Adipocyte (in vitro differentiated cells): Measurements from ENCODE around the gene AR.
"Not testable (repeated sequence)": the region's sequence is repeated elsewhere in the genome, so short reads cannot be mapped to it uniquely, and the experiment has no call there.

Experiments used
- DNase-seq: peaks from one replicate; pipeline ENCODE4 v3.0.0-alpha.2; 2015; ENCODE audit warnings: low read depth
- H3K27me3 ChIP-seq: replicated peaks from 2 replicates; pipeline ENCODE4 v1.7.0; 2013; ENCODE audit warnings: mild to moderate bottlenecking, low read length, moderate library complexity; ENCODE audit not compliant: control insufficient read depth, insufficient read depth
- H3K36me3 ChIP-seq: 2 replicates; pipeline ENCODE4 v1.7.0; 2013; ENCODE audit warnings: low read length, mild to moderate bottlenecking, moderate library complexity; ENCODE audit not compliant: control insufficient read depth, insufficient read depth, severe bottlenecking
- H3K4me1 ChIP-seq: 2 replicates; pipeline ENCODE4 v1.7.0; 2013; ENCODE audit warnings: mild to moderate bottlenecking, low read length, moderate library complexity; ENCODE audit not compliant: control insufficient read depth, insufficient read depth
- H3K4me3 ChIP-seq: 2 replicates; pipeline ENCODE4 v1.7.0; 2013; ENCODE audit warnings: mild to moderate bottlenecking, low read length, moderate library complexity
- H3K9ac ChIP-seq: 2 replicates; pipeline ENCODE4 v1.7.0; 2013; ENCODE audit warnings: mild to moderate bottlenecking, low read length, moderate library complexity
- H3K9me3 ChIP-seq: 2 replicates; pipeline ENCODE4 v1.7.0; 2013; ENCODE audit warnings: mild to moderate bottlenecking, low read length, moderate library complexity; ENCODE audit not compliant: control insufficient read depth

AR gene

DNA sequence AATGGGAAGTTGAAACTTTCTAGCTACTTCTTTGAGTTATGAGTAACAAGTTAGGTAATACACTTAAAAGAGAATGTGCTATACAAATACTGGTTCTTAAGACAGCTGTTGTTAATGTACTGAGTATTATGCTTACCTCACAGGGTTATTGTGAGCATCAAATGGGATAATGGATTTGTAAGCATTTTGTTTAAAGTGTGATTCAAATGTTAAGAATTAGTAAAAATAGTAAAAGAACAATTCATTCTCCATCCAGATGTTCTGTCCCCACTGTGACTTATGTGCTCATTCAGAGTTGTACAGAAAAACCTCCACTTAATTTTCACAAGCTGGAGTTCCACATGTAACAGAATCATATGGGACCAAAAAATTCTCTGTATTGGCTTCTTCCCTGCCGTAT lies 63.6 kb downstream of the AR start:
- no peak overlapping the region for H3K4me3 ChIP-seq
- H3K9me3 ChIP-seq, result no peaks in the 10 kb centered on the region
- no peak overlapping the region for H3K9ac ChIP-seq
- peaks cover 8% of the 10 kb centered on the region for H3K27me3 ChIP-seq
- no peaks in the 10 kb centered on the region for H3K36me3 ChIP-seq
- peak; percentile 56 for DNase-seq
- H3K4me1 ChIP-seq, result peaks cover 37% of the 10 kb centered on the region

DNA sequence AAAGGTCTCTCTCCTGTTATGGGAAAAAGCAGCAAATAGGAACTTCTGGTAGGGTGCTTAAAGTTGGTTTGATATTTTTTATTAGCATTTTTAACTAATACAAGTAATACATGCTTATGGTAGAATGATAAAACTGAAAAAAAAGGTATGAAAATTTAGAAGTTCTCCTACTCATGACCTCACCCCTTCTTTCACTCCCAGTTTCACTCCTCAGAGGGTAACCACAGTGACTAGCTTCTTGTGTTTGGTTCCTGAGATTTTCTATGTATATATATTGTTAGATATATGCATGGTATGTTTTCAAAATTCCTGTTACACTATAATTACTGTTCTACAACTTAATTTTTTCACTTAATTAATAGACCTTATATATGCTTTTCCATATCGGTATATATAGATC lies 66.5 kb downstream of the AR start:
- H3K36me3 ChIP-seq, result no peaks in the 10 kb centered on the region
- no peak overlapping the region for H3K9ac ChIP-seq
- no peak for DNase-seq
- H3K4me3 ChIP-seq, result no peak overlapping the region
- H3K4me1 ChIP-seq, result peaks cover 35% of the 10 kb centered on the region
- peaks cover 10% of the 10 kb centered on the region for H3K27me3 ChIP-seq
- H3K9me3 ChIP-seq, result peaks cover 4% of the 10 kb centered on the region

DNA sequence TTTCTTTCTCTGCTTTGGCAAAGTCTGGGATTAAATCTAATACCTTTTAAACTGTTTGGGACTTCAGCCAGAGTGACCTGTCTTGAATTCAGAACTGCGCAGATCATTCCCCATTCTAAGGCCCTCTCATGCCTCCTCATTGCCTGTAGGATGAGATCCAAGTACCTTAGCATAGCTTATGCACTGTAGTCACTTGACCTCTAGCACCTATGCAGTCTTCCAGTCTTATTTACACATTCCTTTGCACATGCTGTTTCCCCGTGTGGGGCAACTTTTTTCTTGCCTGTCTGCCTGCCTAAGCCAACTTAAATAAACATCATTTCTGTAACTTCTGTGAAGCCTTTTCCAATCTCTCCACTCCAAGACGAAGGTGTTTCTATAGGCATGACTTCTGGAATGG lies 68.4 kb downstream of the AR start:
- peaks cover 28% of the 10 kb centered on the region for H3K4me1 ChIP-seq
- H3K9ac ChIP-seq, result no peak overlapping the region
- DNase-seq, result peak; percentile 25
- peaks cover 15% of the 10 kb centered on the region for H3K9me3 ChIP-seq
- no peaks in the 10 kb centered on the region for H3K36me3 ChIP-seq
- peaks cover 10% of the 10 kb centered on the region for H3K27me3 ChIP-seq
- no peak overlapping the region for H3K4me3 ChIP-seq

DNA sequence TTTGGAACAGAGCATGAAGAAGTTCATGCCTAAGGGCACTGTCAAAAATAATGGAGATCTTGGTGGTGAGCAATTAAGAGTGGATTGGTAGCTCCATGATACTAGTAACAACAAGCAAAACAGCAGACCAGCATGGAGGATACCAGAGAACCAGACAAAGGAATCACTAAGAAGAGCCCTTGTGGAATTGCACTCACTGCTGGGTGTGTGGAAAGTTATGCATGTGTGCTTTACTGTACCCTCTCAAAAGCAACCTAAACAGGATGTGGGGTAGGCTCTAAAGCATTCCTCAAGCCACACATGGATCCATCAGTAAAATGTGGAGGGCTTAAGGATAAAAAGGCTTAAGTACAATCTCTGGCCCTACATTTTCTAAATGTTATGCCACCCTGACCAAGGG lies 69.5 kb downstream of the AR start:
- no peak for DNase-seq
- Histone ChIP-seq H3K27me3 (peaks cover 10% of the 10 kb centered on the region), H3K4me1 (peaks cover 19% of the 10 kb centered on the region), H3K36me3 (no peaks in the 10 kb centered on the region), H3K9ac (no peak overlapping the region), H3K4me3 (no peak overlapping the region), H3K9me3 (peaks cover 15% of the 10 kb centered on the region)

DNA sequence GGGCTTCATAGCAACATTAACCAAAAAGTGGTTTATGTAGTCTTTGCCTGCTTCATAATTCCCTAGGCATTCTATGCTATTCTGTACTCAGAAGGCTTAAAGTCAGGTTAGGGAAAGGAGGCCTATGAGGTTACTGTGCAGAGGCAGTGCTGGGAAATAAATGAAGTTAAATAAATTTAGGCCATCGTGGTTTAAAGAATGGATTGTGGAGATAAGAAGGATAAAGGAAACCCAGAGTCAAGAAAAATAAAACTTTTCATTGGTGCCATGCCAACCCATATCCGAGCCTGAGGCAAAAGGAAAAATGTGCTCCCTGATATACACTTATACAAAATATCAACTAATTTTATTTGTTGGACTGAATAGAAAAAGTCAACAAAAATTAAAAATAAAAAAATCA lies 70.2 kb downstream of the AR start:
- Histone ChIP-seq H3K4me1 (peaks cover 19% of the 10 kb centered on the region), H3K9me3 (peaks cover 15% of the 10 kb centered on the region), H3K27me3 (peaks cover 10% of the 10 kb centered on the region), H3K36me3 (no peaks in the 10 kb centered on the region), H3K4me3 (no peak overlapping the region), H3K9ac (no peak overlapping the region)
- DNase-seq, result no peak

DNA sequence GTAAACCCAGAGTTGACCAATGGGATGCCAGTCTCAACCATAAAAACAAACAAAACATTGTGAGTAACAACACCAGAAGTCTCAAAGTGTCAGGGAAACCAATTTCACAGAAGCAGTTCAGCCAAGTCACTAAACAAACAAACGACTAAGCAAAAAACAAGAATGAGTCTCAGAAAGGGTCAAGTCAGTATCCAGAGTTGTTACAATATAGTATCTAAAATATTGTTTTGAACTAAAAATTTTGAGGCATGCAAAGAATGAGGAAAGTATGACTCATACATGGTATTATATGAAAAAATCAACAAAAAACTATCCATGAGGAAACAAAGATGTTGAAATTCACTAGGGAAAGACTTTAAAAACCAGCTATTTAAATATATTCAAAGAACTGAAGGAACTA lies 70.6 kb downstream of the AR start:
- H3K4me1 ChIP-seq, result peaks cover 19% of the 10 kb centered on the region

DNA sequence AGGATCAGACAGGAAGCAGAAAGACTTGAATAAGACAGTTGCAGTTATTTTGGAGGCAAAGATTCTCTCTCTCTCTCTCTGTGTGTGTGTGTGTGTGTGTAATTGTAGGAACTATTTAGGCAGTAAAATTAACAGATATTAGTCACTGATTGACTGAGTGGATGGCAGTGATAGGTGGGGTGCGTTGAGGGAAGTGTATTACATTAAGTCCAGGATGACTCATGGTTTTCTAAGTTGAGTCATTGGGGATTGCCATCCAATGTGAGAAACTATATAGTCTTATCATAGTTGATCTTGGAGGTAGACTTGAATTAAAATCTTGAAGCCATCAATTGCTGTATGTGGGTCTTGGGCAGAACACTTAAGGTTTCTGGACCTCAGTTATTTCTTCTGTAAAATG lies 75.4 kb downstream of the AR start:
- peaks cover 2% of the 10 kb centered on the region for H3K4me1 ChIP-seq
- no peaks in the 10 kb centered on the region for H3K27me3 ChIP-seq
- no peaks in the 10 kb centered on the region for H3K36me3 ChIP-seq
- H3K9ac ChIP-seq, result no peak overlapping the region
- DNase-seq, result peak; percentile 12
- no peak overlapping the region for H3K4me3 ChIP-seq
- H3K9me3 ChIP-seq, result peaks cover 22% of the 10 kb centered on the region

More for the DNA sequence above, 70.6 kb downstream of the AR start:
- peaks cover 10% of the 10 kb centered on the region for H3K27me3 ChIP-seq
- no peak overlapping the region for H3K4me3 ChIP-seq
- H3K9ac ChIP-seq, result no peak overlapping the region
- DNase-seq, result peak; percentile 57
- no peaks in the 10 kb centered on the region for H3K36me3 ChIP-seq
- peaks cover 15% of the 10 kb centered on the region for H3K9me3 ChIP-seq

DNA sequence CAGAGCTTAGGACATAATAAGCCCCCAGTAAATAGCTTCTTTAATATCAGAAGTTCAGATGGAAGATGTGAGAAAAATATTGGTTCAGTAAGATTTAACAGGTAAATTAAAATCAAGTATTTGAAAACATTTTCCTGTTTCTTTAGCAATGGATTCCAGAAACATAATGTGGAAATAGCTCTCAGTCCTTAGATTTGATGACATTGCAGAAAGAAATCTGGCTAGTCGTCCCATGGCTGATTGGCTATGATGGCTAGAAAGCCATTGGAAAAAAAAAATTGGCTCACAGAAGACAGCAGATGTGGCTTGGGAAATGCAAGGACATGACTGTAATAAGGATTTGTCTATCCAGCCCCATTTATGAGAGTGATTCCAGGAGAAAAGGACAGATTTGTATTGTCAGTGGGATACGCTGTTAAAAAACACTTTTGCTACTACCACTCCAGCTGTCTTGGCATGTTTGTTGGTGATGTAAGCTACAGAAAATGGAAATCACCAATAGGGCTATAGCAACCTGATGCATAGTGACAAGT lies 78.3 kb downstream of the AR start:
- H3K4me1 ChIP-seq, result no peaks in the 10 kb centered on the region
- peaks cover 9% of the 10 kb centered on the region for H3K9me3 ChIP-seq
- H3K9ac ChIP-seq, result no peak overlapping the region
- H3K27me3 ChIP-seq, result no peaks in the 10 kb centered on the region
- no peaks in the 10 kb centered on the region for H3K36me3 ChIP-seq
- no peak for DNase-seq
- no peak overlapping the region for H3K4me3 ChIP-seq

DNA sequence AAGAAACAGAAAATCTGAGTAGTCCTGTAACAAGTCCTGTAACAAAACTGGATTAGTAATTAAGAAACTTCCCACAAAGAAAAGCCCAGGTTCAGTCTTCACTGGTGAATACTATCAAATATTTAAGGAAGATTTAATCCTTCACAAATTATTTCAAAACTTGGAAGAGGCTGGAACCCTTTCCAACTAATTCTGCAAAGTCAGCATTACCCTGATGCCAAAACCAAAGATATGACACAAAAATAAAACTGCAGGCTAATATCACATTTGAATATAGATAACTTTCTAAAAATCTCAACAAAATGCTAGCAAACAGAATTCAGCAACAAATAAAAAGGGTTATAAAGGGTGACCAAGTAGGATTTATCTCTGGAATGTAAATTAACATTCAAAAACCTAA lies 80.5 kb downstream of the AR start:
- no peak for DNase-seq
- H3K9ac ChIP-seq, result no peak overlapping the region
- H3K4me1 ChIP-seq, result no peaks in the 10 kb centered on the region
- H3K9me3 ChIP-seq, result peaks cover 8% of the 10 kb centered on the region
- no peak overlapping the region for H3K4me3 ChIP-seq
- no peaks in the 10 kb centered on the region for H3K36me3 ChIP-seq
- H3K27me3 ChIP-seq, result no peaks in the 10 kb centered on the region

DNA sequence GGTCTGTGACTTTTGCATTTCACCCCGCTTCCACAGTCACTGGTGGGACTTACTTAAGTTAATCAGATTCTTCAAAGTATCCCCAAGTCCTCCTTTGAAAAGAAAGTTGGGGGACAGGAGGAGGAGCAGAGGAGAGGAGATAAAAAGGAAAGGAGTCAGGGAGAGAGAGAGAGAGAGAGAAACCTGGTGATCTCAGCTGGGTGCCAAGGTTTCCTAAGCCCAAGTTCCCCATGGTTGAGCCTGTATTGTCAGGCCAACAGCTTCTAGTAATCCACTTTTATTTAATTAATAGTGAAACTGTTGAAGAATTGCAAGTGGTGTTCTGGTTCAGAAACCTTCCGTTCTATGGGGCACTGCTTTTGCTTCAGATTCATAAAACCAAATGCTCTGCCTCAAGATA lies 91.6 kb downstream of the AR start:
- H3K4me1 ChIP-seq, result peaks cover 8% of the 10 kb centered on the region
- no peak for DNase-seq

DNA sequence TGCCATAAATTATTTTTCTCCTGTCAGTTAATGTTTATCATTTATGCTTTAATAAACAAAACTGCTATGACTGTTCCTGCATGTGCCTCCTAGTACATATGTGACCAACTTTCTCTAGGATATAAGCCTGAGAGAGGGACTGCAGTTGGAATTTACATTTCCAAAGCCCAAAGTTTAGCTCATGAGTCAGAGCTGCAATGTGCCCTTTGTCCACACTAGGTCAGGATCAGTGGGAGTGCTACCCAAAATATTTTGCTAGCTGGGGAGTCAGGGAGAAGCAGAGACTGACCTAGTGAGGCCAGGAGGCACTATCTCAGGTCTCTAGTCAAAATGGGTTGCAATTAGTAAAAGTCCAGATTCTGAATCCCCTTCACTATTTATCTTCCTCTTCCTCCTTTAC lies 92.7 kb downstream of the AR start:
- no peak for DNase-seq
- H3K4me1 ChIP-seq, result peaks cover 8% of the 10 kb centered on the region
- no peaks in the 10 kb centered on the region for H3K27me3 ChIP-seq
- H3K4me3 ChIP-seq, result peak overlapping the region; percentile 23
- H3K36me3 ChIP-seq, result no peaks in the 10 kb centered on the region
- H3K9ac ChIP-seq, result no peak overlapping the region
- no peaks in the 10 kb centered on the region for H3K9me3 ChIP-seq

More for the DNA sequence above, 91.6 kb downstream of the AR start:
- H3K27me3 ChIP-seq, result no peaks in the 10 kb centered on the region
- H3K36me3 ChIP-seq, result no peaks in the 10 kb centered on the region
- no peak overlapping the region for H3K9ac ChIP-seq
- H3K9me3 ChIP-seq, result no peaks in the 10 kb centered on the region
- H3K4me3 ChIP-seq, result no peak overlapping the region

DNA sequence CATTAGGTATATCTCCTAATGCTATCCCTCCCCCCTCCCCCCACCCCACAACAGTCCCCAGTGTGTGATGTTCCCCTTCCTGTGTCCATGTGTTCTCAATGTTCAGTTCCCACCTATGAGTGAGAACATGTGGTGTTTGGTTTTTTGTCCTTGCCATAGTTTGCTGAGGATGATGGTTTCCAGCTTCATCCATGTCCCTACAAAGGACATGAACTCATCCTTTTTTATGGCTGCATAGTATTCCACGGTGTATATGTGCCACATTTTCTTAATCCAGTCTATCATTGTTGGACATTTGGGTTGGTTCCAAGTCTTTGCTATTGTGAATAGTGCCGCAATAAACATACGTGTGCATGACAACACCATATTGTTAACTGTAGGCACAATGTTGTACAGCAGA lies 93.5 kb downstream of the AR start:
- not testable (repeated sequence) for H3K9me3 ChIP-seq, H3K4me3 ChIP-seq, H3K4me1 ChIP-seq, H3K27me3 ChIP-seq, H3K36me3 ChIP-seq, DNase-seq, H3K9ac ChIP-seq
